H9 (cell line): ENCODE data around the gene DDIAS. TPM values are rescaled to one million over a fixed set of nuclear protein-coding genes. Genes with fewer than 3 reads are reported as not detected.

ENCODE experiments used
- DNase-seq: peaks from one replicate; pipeline ENCODE4 v3.0.0-alpha.2; 2017
- H2AFZ ChIP-seq: one replicate; pipeline ENCODE4 v1.6.1; 2013; ENCODE audit warnings: mild to moderate bottlenecking, low read length, control low read depth, moderate library complexity
- H2AK5ac ChIP-seq: 2 replicates; pipeline ENCODE4 v1.6.1; 2013; ENCODE audit warnings: low read length, control low read depth, mixed read lengths; ENCODE audit not compliant: insufficient read length
- H2BK120ac ChIP-seq: one replicate; pipeline ENCODE4 v1.6.1; 2013; ENCODE audit warnings: low read depth, mild to moderate bottlenecking, low read length, control low read depth, inconsistent platforms; ENCODE audit not compliant: poor library complexity, severe bottlenecking
- H2BK12ac ChIP-seq: 2 replicates; pipeline ENCODE4 v1.6.1; 2013; ENCODE audit warnings: low read length, control low read depth, mixed read lengths, low read depth; ENCODE audit not compliant: insufficient read length
- H2BK15ac ChIP-seq: 2 replicates; pipeline ENCODE4 v1.6.1; 2013; ENCODE audit warnings: low read depth, low read length, control low read depth
- H2BK20ac ChIP-seq: one replicate; pipeline ENCODE4 v1.6.1; 2013; ENCODE audit warnings: low read depth, mild to moderate bottlenecking, low read length, control low read depth, inconsistent platforms; ENCODE audit not compliant: poor library complexity, severe bottlenecking
- H2BK5ac ChIP-seq: 2 replicates; pipeline ENCODE4 v1.6.1; 2013; ENCODE audit warnings: low read length, control low read depth, mixed read lengths; ENCODE audit not compliant: insufficient read length
- H3K14ac ChIP-seq: 2 replicates; pipeline ENCODE4 v1.6.1; 2013; ENCODE audit warnings: low read length, control low read depth; ENCODE audit not compliant: insufficient read depth
- H3K18ac ChIP-seq: 2 replicates; pipeline ENCODE4 v1.6.1; 2013; ENCODE audit warnings: low read depth, mild to moderate bottlenecking, mixed read lengths, low read length, control low read depth; ENCODE audit not compliant: insufficient read length
- H3K23ac ChIP-seq: 2 replicates; pipeline ENCODE4 v1.6.1; 2013; ENCODE audit warnings: low read length, control low read depth, mixed read lengths, low read depth; ENCODE audit not compliant: insufficient read length
- H3K23me2 ChIP-seq: 2 replicates; pipeline ENCODE4 v1.6.1; 2013; ENCODE audit warnings: low read depth, mild to moderate bottlenecking, mixed read lengths, low read length, control low read depth; ENCODE audit not compliant: insufficient read length, poor library complexity, severe bottlenecking
- H3K27ac ChIP-seq: 2 replicates; pipeline ENCODE4 v1.5.1; 2013; ENCODE audit warnings: low read length, control low read depth, mixed read lengths, low read depth; ENCODE audit not compliant: insufficient read length
- H3K27me3 ChIP-seq: 2 replicates; pipeline ENCODE4 v1.6.1; 2013; ENCODE audit warnings: low read length, control low read depth, inconsistent platforms; ENCODE audit not compliant: insufficient read depth
- H3K4ac ChIP-seq: 2 replicates; pipeline ENCODE4 v1.6.1; 2013; ENCODE audit warnings: low read depth, mild to moderate bottlenecking, control low read depth, inconsistent platforms, low read length, moderate library complexity
- H3K4me1 ChIP-seq: 2 replicates; pipeline ENCODE4 v1.6.1; 2013; ENCODE audit warnings: low read length, control low read depth, inconsistent platforms; ENCODE audit not compliant: insufficient read depth
- H3K4me2 ChIP-seq: 2 replicates; pipeline ENCODE4 v1.6.1; 2013; ENCODE audit warnings: low read length, control low read depth, mixed read lengths; ENCODE audit not compliant: insufficient read length, insufficient read depth
- H3K56ac ChIP-seq: 2 replicates; pipeline ENCODE4 v1.6.1; 2013; ENCODE audit warnings: low read depth, mild to moderate bottlenecking, mixed read lengths, low read length, control low read depth; ENCODE audit not compliant: insufficient read length
- H3K79me1 ChIP-seq: 2 replicates; pipeline ENCODE4 v1.6.1; 2013; ENCODE audit warnings: low read depth, mild to moderate bottlenecking, moderate library complexity, low read length, control low read depth, inconsistent platforms; ENCODE audit not compliant: insufficient read depth, poor library complexity, severe bottlenecking
- H3K79me2 ChIP-seq: 2 replicates; pipeline ENCODE4 v1.6.1; 2013; ENCODE audit warnings: low read length, control low read depth, inconsistent platforms; ENCODE audit not compliant: insufficient read depth
- H3K9ac ChIP-seq: 2 replicates; pipeline ENCODE4 v1.6.1; 2013; ENCODE audit warnings: low read length, control low read depth, mixed read lengths; ENCODE audit not compliant: insufficient read length; ENCODE audit errors: extremely low read depth
- H3K9me3 ChIP-seq: one replicate; pipeline ENCODE4 v1.6.1; 2013; ENCODE audit warnings: low read depth, low read length, inconsistent platforms; ENCODE audit not compliant: control insufficient read depth
- H3T11ph ChIP-seq: one replicate; pipeline ENCODE4 v1.6.1; 2013; ENCODE audit warnings: mild to moderate bottlenecking, low read length, control low read depth, inconsistent platforms
- H4K20me1 ChIP-seq: one replicate; pipeline ENCODE4 v1.6.1; 2013; ENCODE audit not compliant: control insufficient read depth, insufficient read length, insufficient read depth
- H4K5ac ChIP-seq: 2 replicates; pipeline ENCODE4 v1.6.1; 2013; ENCODE audit warnings: low read depth, mild to moderate bottlenecking, mixed read lengths, low read length, control low read depth; ENCODE audit not compliant: insufficient read length
- H4K8ac ChIP-seq: replicated peaks from 2 replicates; pipeline ENCODE4 v1.6.1; 2013; ENCODE audit warnings: low read length, control low read depth, mixed read lengths, low read depth; ENCODE audit not compliant: insufficient read length
- H4K91ac ChIP-seq: 2 replicates; pipeline ENCODE4 v1.6.1; 2013; ENCODE audit warnings: low read depth, mild to moderate bottlenecking, moderate library complexity, mixed read lengths, low read length, control low read depth; ENCODE audit not compliant: insufficient read length
- H3K27ac Mint-ChIP-seq, 3 experiments: 2 replicates in 2 of 3; 3 replicates in 1 of 3; pipeline ENCODE4 v1.8.0; 2020 to 2021; ENCODE audit warnings: mixed read lengths in 3 of 3, mild to moderate bottlenecking in 1 of 3, moderate library complexity in 1 of 3
- H3K27me3 Mint-ChIP-seq: 2 replicates; pipeline ENCODE4 v1.8.0; 2021; ENCODE audit warnings: low read depth, mild to moderate bottlenecking, moderate library complexity, mixed read lengths
- H3K36me3 Mint-ChIP-seq, 3 experiments: 2 replicates in 2 of 3; 3 replicates in 1 of 3; pipeline ENCODE4 v1.8.0; 2020 to 2021; ENCODE audit warnings: low read depth in 3 of 3, mixed read lengths in 3 of 3; ENCODE audit not compliant: insufficient read depth in 1 of 3
- H3K4me1 Mint-ChIP-seq, 2 experiments: 2 replicates each; pipeline ENCODE4 v1.8.0; 2020; ENCODE audit warnings: mixed read lengths in 2 of 2
- H3K4me3 Mint-ChIP-seq, 2 experiments: 2 replicates in 1 of 2; 3 replicates in 1 of 2; pipeline ENCODE4 v1.8.0; 2020 to 2021; ENCODE audit warnings: mild to moderate bottlenecking in 2 of 2, mixed read lengths in 2 of 2, moderate library complexity in 1 of 2
- H3K9me3 Mint-ChIP-seq, 2 experiments: 2 replicates in 1 of 2; 3 replicates in 1 of 2; pipeline ENCODE4 v1.8.0; 2020; ENCODE audit warnings: mild to moderate bottlenecking in 2 of 2, mixed read lengths in 2 of 2, moderate library complexity in 1 of 2
- WGBS: extraction: QIAGEN DNeasy Blood & Tissue Kit; methylation state at CpG from one replicate; pipeline ENCODE4 v1.1.7; 2013; ENCODE audit warnings: missing lambda C conversion rate, low lambda C conversion rate, mixed read lengths; ENCODE audit not compliant: insufficient read length; ENCODE audit errors: extremely low coverage; 5-methylcytosine and 5-hydroxymethylcytosine counted together
- total RNA-seq: library from RNA; stranded (reverse); gene quantifications from 2 replicates; pipeline ENCODE4 v1.2.1, GENCODE V29; 2021
- TF ChIP-seq, protein P1 (sequence below): fragments of 200-600 bp; sonication (generic); conservative IDR thresholded peaks from 3 replicates; pipeline ENCODE4 v1.8.0; 2021; ENCODE audit warnings: antibody characterized with exemption, mild to moderate bottlenecking

DDIAS gene
- total RNA-seq, 1 experiment from 2014 or later = 18.6 TPM

DNA sequence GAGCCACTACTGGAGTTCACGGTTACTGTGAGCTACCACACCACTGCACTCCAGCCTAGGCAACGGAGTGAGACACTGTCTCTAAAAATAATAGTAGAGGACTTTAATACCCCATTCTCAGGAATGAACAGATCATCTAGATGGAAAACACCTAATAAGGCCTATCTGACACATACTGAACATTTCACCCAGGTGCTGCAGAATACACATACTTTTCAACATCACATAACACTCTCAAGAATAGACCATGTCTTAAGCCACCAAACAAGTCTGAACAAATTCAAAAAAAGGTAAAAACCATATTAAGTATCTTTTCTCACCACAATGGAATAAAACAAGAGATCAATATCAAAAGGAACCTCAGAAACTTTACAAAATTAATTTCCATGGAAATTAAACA lies 37.9 kb downstream of the DDIAS start:
- no peak overlapping the region for H2AK5ac ChIP-seq
- no peak overlapping the region for H3K27ac ChIP-seq
- TF ChIP-seq, protein P1, sequence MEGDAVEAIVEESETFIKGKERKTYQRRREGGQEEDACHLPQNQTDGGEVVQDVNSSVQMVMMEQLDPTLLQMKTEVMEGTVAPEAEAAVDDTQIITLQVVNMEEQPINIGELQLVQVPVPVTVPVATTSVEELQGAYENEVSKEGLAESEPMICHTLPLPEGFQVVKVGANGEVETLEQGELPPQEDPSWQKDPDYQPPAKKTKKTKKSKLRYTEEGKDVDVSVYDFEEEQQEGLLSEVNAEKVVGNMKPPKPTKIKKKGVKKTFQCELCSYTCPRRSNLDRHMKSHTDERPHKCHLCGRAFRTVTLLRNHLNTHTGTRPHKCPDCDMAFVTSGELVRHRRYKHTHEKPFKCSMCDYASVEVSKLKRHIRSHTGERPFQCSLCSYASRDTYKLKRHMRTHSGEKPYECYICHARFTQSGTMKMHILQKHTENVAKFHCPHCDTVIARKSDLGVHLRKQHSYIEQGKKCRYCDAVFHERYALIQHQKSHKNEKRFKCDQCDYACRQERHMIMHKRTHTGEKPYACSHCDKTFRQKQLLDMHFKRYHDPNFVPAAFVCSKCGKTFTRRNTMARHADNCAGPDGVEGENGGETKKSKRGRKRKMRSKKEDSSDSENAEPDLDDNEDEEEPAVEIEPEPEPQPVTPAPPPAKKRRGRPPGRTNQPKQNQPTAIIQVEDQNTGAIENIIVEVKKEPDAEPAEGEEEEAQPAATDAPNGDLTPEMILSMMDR = no peak
- no peak overlapping the region for H4K5ac ChIP-seq
- H4K8ac ChIP-seq = no peak overlapping the region
- H3K4me1 ChIP-seq = no peaks in the 10 kb centered on the region
- Mint-ChIP-seq H3K4me3 (no peak overlapping the region), H3K27ac (no peak overlapping the region), H3K36me3 (peaks cover 0 to 14% (median 8%) of the 10 kb centered on the region in 3 experiments), H3K27me3 (no peaks in the 10 kb centered on the region), H3K4me1 (peaks cover 6 to 8% of the 10 kb centered on the region in 2 experiments), H3K9me3 (peaks cover 0 to 2% of the 10 kb centered on the region in 2 experiments; a peak in 1 of 5 replicates)
- H3K27me3 ChIP-seq = no peaks in the 10 kb centered on the region
- H4K20me1 ChIP-seq = no peaks in the 10 kb centered on the region
- no peaks in the 10 kb centered on the region for H3K79me1 ChIP-seq
- H3K23me2 ChIP-seq = no peaks in the 10 kb centered on the region
- H2BK5ac ChIP-seq = no peak overlapping the region
- H3K4ac ChIP-seq = no peak overlapping the region
- no peak overlapping the region for H3K23ac ChIP-seq
- no peak for DNase-seq
- no peaks in the 10 kb centered on the region for H3K9me3 ChIP-seq
- no peak overlapping the region for H4K91ac ChIP-seq
- H3K14ac ChIP-seq = no peak overlapping the region
- H3K4me2 ChIP-seq = no peak overlapping the region
- no peak overlapping the region for H2AFZ ChIP-seq
- H3K56ac ChIP-seq = no peak overlapping the region
- H3K9ac ChIP-seq = no peak overlapping the region
- no peak overlapping the region for H3T11ph ChIP-seq
- H2BK12ac ChIP-seq = no peak overlapping the region
- no CpG with 5 or more reads among the region's 2 CpGs for WGBS
- no peak overlapping the region for H2BK20ac ChIP-seq
- no peak overlapping the region for H2BK15ac ChIP-seq
- no peaks in the 10 kb centered on the region for H3K79me2 ChIP-seq
- no peak overlapping the region for H3K18ac ChIP-seq
- no peak overlapping the region for H2BK120ac ChIP-seq
